Fibroblast of lung (primary cell): ENCODE data around the gene SNX20. TPM values are rescaled to one million over a fixed set of nuclear protein-coding genes. Genes with fewer than 3 reads are reported as not detected.

Source experiments
- DNase-seq, 2 donors: peaks; one replicate each; pipeline versions ENCODE4 v3.0.0 to v3.0.0-alpha.2; 2010; ENCODE audit warnings: low read depth in 2 of 2
- H2AFZ ChIP-seq: 2 replicates; pipeline ENCODE4 v1.5.1; 2012; ENCODE audit warnings: low read length, control low read depth, inconsistent platforms
- H3K27ac ChIP-seq: 2 replicates; pipeline ENCODE4 v1.5.1; 2011; ENCODE audit warnings: low read length, control low read depth; ENCODE audit not compliant: insufficient read depth
- H3K27me3 ChIP-seq: 2 replicates; pipeline ENCODE4 v1.5.1; 2011; ENCODE audit warnings: mild to moderate bottlenecking, low read length; ENCODE audit not compliant: control insufficient read depth, insufficient read depth
- H3K36me3 ChIP-seq: 2 replicates; pipeline ENCODE4 v1.5.1; 2011; ENCODE audit warnings: low read length; ENCODE audit not compliant: control insufficient read depth, insufficient read depth
- H3K4me1 ChIP-seq: 2 replicates; pipeline ENCODE4 v1.5.1; 2011; ENCODE audit warnings: low read length; ENCODE audit not compliant: control insufficient read depth, insufficient read depth; ENCODE audit errors: extremely low read depth
- H3K4me2 ChIP-seq: 2 replicates; pipeline ENCODE4 v1.5.1; 2011; ENCODE audit warnings: low read length, control low read depth; ENCODE audit not compliant: insufficient read depth; ENCODE audit errors: extremely low read depth
- H3K4me3 ChIP-seq, 4 experiments: fragments of 200-600 bp in 1 of 4; sonication (generic) in 1 of 4; replicated peaks in 1 of 4; 2 replicates each; pipeline ENCODE4 v1.5.1; 2011 to 2016; ENCODE audit warnings: low read length in 4 of 4, low read depth in 3 of 4, mild to moderate bottlenecking in 3 of 4, control low read depth in 2 of 4, inconsistent platforms in 1 of 4, mixed read lengths in 1 of 4; ENCODE audit not compliant: insufficient read depth in 1 of 4; ENCODE audit errors: control extremely low read depth in 1 of 4
- H3K79me2 ChIP-seq: 2 replicates; pipeline ENCODE4 v1.5.1; 2012; ENCODE audit warnings: mild to moderate bottlenecking, low read length, inconsistent platforms; ENCODE audit not compliant: control insufficient read depth, insufficient read depth
- H3K9ac ChIP-seq: 2 replicates; pipeline ENCODE4 v1.5.1; 2011; ENCODE audit warnings: mild to moderate bottlenecking, low read length, control low read depth; ENCODE audit not compliant: insufficient read depth
- H3K9me3 ChIP-seq: 2 replicates; pipeline ENCODE4 v1.5.1; 2012; ENCODE audit warnings: low read depth, low read length; ENCODE audit not compliant: control insufficient read depth, insufficient read depth
- H4K20me1 ChIP-seq: 2 replicates; pipeline ENCODE4 v1.5.1; 2011; ENCODE audit warnings: low read length; ENCODE audit not compliant: control insufficient read depth, insufficient read depth; ENCODE audit errors: extremely low read depth
- CTCF ChIP-seq, 2 donors: IDR thresholded peaks in 1 of 2; conservative IDR thresholded peaks in 1 of 2; 1 replicate in 1 of 2; 2 replicates in 1 of 2; pipeline ENCODE4 v1.5.1; 2011 to 2012; ENCODE audit warnings: low read length in 2 of 2, control low read depth in 1 of 2, inconsistent platforms in 1 of 2, low read depth in 1 of 2, mild to moderate bottlenecking in 1 of 2
- EZH2 ChIP-seq: IDR thresholded peaks from 2 replicates; pipeline ENCODE4 v1.5.1; 2012; ENCODE audit warnings: low read length, control low read depth, mild to moderate bottlenecking; ENCODE audit errors: missing control alignments
- polyA plus RNA-seq, 2 donors: library from polyadenylated mRNA; depleted of rRNA in 1 of 2; stranded (reverse) in 1 of 2; unstranded in 1 of 2; fragments of >200 nt; gene quantifications; 2 replicates each; pipeline ENCODE4 v1.2.1, GENCODE V29; 2011 to 2012; ENCODE audit warnings: missing spikeins in 1 of 2
- total RNA-seq: library from RNA; depleted of rRNA; stranded (reverse); fragments of >200 nt; gene quantifications from 2 replicates; pipeline ENCODE4 v1.2.1, GENCODE V29; 2014

The SNX20 gene
- total and polyA plus RNA-seq, 2 donors (not counting 1 experiment from before 2014, with no cell fraction given) = not detected

GRCh38 chr16:50680556-50680893 lies 587 bp downstream of the SNX20 start:
- Histone ChIP-seq H3K79me2 (no peaks in the 10 kb centered on the region), H3K4me1 (no peaks in the 10 kb centered on the region), H3K9me3 (no peaks in the 10 kb centered on the region), H3K9ac (no peak overlapping the region), H3K4me2 (no peak overlapping the region), H2AFZ (no peak overlapping the region), H3K36me3 (no peaks in the 10 kb centered on the region), H3K27ac (no peak overlapping the region), H4K20me1 (no peaks in the 10 kb centered on the region), H3K4me3 (no peak overlapping the region), H3K27me3 (no peaks in the 10 kb centered on the region)
- TF ChIP-seq CTCF (conservative IDR thresholded peaks at IDR 0.05 in 1 of 2, IDR thresholded peaks at IDR 0.05 in 1 of 2; ENCODE audit: low read depth in 1 of 2, low read length in 2 of 2) (no peak), EZH2 (no peak)
- no peak for DNase-seq

- H2AFZ ChIP-seq = no peak overlapping the region
Measured at GRCh38 chr16:50679676-50680555, 1.2 kb downstream of the SNX20 start.

GRCh38 chr16:50679266-50679665 lies 1.8 kb downstream of the SNX20 start:
- H3K9ac ChIP-seq = no peak overlapping the region
- H3K36me3 ChIP-seq = no peaks in the 10 kb centered on the region
- no peaks in the 10 kb centered on the region for H3K4me1 ChIP-seq
- no peak for DNase-seq
- H4K20me1 ChIP-seq = no peaks in the 10 kb centered on the region
- H3K79me2 ChIP-seq = no peaks in the 10 kb centered on the region
- H3K4me3 ChIP-seq = no peak overlapping the region
- H3K4me2 ChIP-seq = no peak overlapping the region
- H3K27ac ChIP-seq = no peak overlapping the region
- no peaks in the 10 kb centered on the region for H3K27me3 ChIP-seq
- no peak overlapping the region for H2AFZ ChIP-seq
- no peaks in the 10 kb centered on the region for H3K9me3 ChIP-seq
- TF ChIP-seq CTCF (conservative IDR thresholded peaks at IDR 0.05 in 1 of 2, IDR thresholded peaks at IDR 0.05 in 1 of 2; ENCODE audit: low read depth in 1 of 2, low read length in 2 of 2) = no peak
- no peak for TF ChIP-seq EZH2

More at GRCh38 chr16:50679676-50680555, 1.2 kb downstream of the SNX20 start:
- Histone ChIP-seq H3K9ac (no peak overlapping the region), H3K4me3 (no peak overlapping the region), H3K27me3 (no peaks in the 10 kb centered on the region), H3K36me3 (no peaks in the 10 kb centered on the region), H3K4me2 (no peak overlapping the region), H3K79me2 (no peaks in the 10 kb centered on the region), H3K4me1 (no peaks in the 10 kb centered on the region), H3K9me3 (no peaks in the 10 kb centered on the region), H3K27ac (no peak overlapping the region), H4K20me1 (no peaks in the 10 kb centered on the region)
- DNase-seq = no peak
- TF ChIP-seq CTCF (conservative IDR thresholded peaks at IDR 0.05 in 1 of 2, IDR thresholded peaks at IDR 0.05 in 1 of 2; ENCODE audit: low read depth in 1 of 2, low read length in 2 of 2) (no peak), EZH2 (no peak)
